ENCODE measurements around the gene PRR12. TPM values are rescaled to one million over a fixed set of nuclear protein-coding genes. Genes with fewer than 3 reads are reported as not detected.

The PRR12 gene
- total RNA-seq, 1 experiment from 2014 or later = 22.9 TPM

- POLR2A ChIA-PET = interaction anchor here (0.5 kb wide), 1 partner anchor 1253 kb away, joined by 6 read pairs; no protein-coding TSS in a partner anchor
These were observed 16.7 kb upstream of the PRR12 start for GRCh38 chr19:49574206-49574755.

GRCh38 chr19:49579193-49579592, 11.8 kb upstream of the PRR12 start:
- ChIA-PET POLR2A (no interaction called here), CTCF (no interaction called here)
- peaks cover 5% of the 10 kb centered on the region; the same call in 1 of the 2 replicates for H3K4me1 ChIP-seq (ENCODE audit: control insufficient read depth, insufficient read depth, low read length)
- H3K27me3 ChIP-seq (ENCODE audit: control insufficient read depth, insufficient read depth, low read length) = no peaks in the 10 kb centered on the region
- TF ChIP-seq POLR2AphosphoS5 (IDR thresholded peaks at IDR 0.05; ENCODE audit: low read depth, low read length) = no peak
- TF ChIP-seq TCF7L2 (IDR thresholded peaks at IDR 0.05; ENCODE audit: low read depth, low read length) = no peak
- TF ChIP-seq SIN3A (IDR thresholded peaks at IDR 0.05; ENCODE audit: borderline replicate concordance, insufficient read depth, low read depth, low read length) = no peak
- no peak for TF ChIP-seq CTCF (IDR thresholded peaks at IDR 0.05)
- TF ChIP-seq REST (IDR thresholded peaks at IDR 0.05; ENCODE audit: insufficient read depth in 1 of 2, low read depth in 2 of 2, low read length in 1 of 2) = no peak
- H3K9me3 ChIP-seq (ENCODE audit: control insufficient read depth, insufficient read depth, low read depth, low read length) = no peaks in the 10 kb centered on the region
- peaks cover 7% of the 10 kb centered on the region for H3K36me3 ChIP-seq (ENCODE audit: control insufficient read depth, insufficient read depth, low read length)
- TSS peak; percentile 88 for BruUV-seq (replicated peaks)
- in situ Hi-C loops (cut with HindIII; ENCODE audit: low pct_unique_long_range_greater_than_20kb, low sequenced_read_pairs) = no loop called here
- peak overlapping the region; percentile 83 to 95 for H3K4me3 ChIP-seq (ENCODE audit: low read depth in 2 of 2, low read length in 2 of 2)
- ATAC-seq (no peak), DNase-seq (ENCODE audit: low read depth, low spot score) (no peak)
- peak overlapping the region; percentile 87; the same call in 1 of the 2 replicates for H3K27ac ChIP-seq (ENCODE audit: low read length)
- intact Hi-C loops (cut with micrococcal nuclease; ENCODE audit: unreplicated experiment) = no loop called here

More at GRCh38 chr19:49574206-49574755, 16.7 kb upstream of the PRR12 start:
- CTCF ChIA-PET = no interaction called here
- Histone ChIP-seq H3K27me3 (ENCODE audit: control insufficient read depth, insufficient read depth, low read length) (no peaks in the 10 kb centered on the region), H3K9me3 (ENCODE audit: control insufficient read depth, insufficient read depth, low read depth, low read length) (no peaks in the 10 kb centered on the region), H3K4me3 (ENCODE audit: low read depth in 2 of 2, low read length in 2 of 2) (no peak overlapping the region), H3K27ac (ENCODE audit: low read length) (no peak overlapping the region), H3K4me1 (ENCODE audit: control insufficient read depth, insufficient read depth, low read length) (peaks cover 7% of the 10 kb centered on the region), H3K36me3 (ENCODE audit: control insufficient read depth, insufficient read depth, low read length) (no peaks in the 10 kb centered on the region; the same call in 1 of the 2 replicates)
- in situ Hi-C loops (cut with HindIII; ENCODE audit: low pct_unique_long_range_greater_than_20kb, low sequenced_read_pairs) = no loop called here
- BruUV-seq (replicated peaks) = no TSS peak
- intact Hi-C loops (cut with micrococcal nuclease; ENCODE audit: unreplicated experiment) = no loop called here
- TF ChIP-seq TCF7L2 (IDR thresholded peaks at IDR 0.05; ENCODE audit: low read depth, low read length) (no peak), CTCF (IDR thresholded peaks at IDR 0.05) (no peak), POLR2AphosphoS5 (IDR thresholded peaks at IDR 0.05; ENCODE audit: low read depth, low read length) (no peak)
- ATAC-seq = no peak
- no peak for DNase-seq (ENCODE audit: low read depth, low spot score)
